ENCODE measurements around the gene KCNT1.

Gene KCNT1

DNA sequence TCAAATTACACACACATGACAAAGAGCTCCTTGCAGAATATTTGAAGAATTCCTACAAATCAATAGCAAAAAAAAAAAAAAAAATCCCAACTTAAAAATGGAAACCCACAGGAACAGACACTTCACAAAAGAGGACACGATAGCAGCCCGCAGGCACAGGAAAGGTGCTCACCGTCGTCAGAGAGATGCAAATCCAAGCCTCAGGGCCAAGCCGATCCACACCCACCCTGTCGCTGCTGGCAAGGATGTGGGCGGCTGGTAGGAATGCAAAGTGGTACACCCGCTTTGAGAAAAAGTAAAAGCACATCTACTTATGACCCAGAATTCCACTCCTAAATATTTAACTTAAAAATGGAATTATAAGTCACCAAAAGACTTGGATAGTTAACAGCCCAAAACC lies 28.0 kb upstream of the KCNT1 start:
- DNase-seq: no peak

DNA sequence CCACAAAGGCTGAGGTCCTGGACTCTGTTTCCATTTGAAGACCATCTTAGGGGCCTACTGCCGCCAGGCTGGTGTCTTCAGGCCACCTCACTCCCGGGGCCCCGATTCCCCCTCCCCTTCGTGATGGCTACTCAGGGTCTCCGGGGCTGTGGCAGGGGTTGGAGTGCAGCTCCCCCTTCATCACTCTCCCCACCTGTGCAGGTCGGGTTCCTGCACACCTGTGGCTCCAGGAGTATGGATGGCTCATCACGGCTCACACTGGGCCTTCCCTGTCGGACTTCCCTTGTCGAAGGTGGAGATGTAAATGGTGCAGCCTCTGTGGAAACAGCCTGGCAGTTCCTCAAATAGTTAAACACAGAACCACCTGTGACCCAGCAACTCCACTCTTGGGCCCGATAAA lies 27.0 kb upstream of the KCNT1 start:
- no peak for DNase-seq

DNA sequence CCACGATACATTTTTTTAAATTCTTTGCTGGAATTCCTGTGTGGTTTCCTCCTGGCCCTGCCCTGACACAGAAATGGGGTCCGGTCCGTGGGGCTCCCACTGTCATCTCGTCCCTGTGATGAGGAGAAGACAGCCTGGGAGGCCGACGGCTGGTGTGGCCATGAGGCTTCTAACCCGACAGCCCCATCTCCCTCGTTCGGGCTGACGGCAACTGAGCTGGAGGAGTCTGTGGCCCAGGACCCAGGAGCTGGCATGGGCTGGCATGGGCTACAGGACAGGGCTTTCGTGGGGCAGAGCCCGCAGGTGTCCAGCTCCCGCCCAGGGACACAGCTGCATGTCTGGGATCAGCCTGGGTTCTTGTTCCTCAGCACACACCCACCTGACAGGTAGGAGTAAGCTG lies 25.1 kb upstream of the KCNT1 start:
- no peak for DNase-seq

DNA sequence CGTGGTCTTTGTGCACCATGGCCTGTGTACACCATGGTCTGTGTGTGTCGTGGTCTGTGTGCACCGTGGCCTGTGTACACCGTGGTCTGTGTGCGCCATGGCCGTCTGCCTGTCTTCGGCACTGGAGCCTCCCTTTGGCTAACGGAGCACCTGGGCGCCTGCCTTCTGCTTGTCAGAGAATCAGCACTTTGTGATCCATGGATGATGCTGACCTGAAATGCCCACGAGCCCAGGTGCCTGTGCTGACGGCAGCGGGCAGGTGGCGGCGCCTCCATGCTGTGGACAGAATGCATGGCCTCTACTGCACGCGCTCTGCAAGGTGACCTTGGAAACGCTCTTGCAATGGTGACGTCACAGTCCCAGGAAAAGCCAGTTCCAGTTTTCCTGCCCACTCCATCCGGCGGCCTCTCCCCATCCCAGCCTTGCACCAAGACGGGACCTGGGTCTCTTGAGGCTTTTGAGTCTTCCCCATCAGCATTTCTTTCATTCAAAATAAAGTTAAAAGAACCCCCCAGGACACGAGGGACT lies 24.3 kb upstream of the KCNT1 start:
- DNase-seq: no peak

DNA sequence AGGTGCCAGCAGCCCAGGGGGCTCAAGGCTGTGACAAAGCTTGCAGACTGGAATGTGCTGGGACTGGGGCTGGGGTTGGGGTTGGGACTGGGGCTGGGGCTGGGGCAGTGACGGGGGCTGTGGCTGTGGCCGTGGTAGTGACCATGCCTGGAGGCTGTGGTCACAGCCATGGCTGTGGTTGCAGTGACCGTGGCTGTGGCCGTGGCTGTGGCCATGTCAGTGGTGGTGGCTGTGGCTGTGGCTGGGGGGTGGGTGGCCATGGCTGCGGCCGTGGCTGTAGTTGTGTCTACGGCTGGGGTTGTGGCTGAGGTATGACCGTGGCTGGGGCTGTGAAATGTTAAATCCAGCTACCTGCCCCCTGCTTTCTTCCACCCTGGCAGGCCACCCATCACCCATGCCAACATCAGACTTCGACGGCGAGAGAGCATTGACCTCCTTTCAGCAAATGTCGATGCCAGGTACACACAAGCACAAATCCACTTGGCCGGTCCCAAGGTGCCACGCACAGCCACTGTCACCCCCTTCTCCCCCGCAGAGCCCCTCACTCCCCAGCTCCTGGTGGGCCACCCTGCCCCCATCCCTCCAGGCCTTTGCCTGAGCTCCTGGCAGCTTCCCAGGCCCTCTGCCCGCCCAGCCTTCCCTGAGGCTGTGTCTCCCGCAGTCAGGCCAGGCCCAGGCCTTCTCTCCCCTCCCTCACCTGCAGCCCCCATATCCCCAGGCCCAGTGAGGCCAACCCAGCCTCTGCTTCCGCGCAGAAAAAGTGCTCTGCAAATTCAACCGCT lies 23.6 kb upstream of the KCNT1 start:
- DNase-seq: no peak

DNA sequence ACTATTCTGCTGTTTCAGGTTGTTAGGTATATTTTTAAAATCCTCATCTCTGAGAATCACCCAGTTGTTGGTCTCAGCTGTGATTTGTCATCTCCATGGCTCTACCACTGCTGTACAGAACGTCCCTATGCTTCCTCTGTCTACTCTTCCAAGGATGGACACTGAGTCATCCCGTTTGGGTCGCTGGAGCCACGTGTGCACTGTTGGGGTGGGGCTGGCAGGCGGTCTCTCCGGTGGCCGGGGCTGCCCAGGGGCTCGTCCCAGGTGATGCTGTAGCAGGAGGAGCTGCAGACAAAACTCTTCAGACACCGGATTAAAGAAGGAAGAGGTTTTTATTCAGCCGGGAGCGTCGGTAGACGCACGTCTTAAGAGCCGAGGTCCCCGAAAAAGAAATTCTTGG lies 21.9 kb upstream of the KCNT1 start:
- no peak for DNase-seq

DNA sequence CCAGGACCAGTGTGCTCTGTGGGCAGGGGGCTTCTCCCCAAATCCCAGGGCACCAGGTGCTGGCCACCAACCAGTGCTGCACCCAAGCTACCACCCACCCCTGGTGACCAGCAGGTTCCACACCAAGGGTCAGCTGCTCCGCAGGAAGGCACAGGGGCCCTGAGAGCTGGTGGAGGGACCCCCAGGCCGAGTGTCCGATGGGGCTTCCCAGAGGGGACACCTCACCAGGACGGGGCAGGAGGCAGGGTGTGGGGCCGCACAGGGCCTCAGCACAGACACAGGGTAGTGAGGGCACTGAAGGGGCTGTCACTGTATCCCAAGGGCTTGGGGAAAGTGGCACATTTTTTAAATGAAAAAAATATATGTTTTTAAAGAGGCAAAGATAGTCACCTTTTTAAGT lies 20.8 kb upstream of the KCNT1 start:
- DNase-seq: no peak

DNA sequence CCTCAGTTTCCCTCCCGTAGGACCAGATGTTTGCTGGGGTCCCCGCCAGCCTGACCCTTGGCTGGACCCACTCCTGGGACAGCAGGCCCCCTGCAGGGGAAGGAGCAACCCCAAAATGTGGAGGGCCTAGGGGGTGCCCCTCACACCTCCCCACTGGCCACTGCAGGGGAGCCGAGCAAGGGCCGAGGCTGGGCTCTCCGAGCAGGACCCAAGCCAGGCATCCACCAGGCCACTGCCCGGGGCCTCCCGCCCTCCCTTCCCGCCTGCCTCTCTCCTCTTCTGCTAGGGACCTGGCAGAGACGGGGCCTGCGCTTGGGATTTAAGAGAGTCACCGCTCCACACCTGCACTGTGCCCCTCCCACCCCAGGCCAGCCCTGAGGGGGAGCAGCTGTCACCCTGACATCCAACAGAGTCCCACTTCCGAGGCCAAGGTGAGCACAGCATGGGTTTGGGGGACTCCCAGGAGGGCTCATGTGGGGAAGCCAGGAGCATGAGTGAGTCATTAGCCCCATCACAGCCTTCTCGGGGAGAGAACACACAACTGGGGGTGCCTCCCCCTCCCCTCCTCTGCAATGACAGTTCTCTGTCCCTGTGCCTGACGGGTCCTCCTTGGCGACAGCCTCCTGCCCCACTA lies 18.5 kb upstream of the KCNT1 start:
- DNase-seq: no peak

DNA sequence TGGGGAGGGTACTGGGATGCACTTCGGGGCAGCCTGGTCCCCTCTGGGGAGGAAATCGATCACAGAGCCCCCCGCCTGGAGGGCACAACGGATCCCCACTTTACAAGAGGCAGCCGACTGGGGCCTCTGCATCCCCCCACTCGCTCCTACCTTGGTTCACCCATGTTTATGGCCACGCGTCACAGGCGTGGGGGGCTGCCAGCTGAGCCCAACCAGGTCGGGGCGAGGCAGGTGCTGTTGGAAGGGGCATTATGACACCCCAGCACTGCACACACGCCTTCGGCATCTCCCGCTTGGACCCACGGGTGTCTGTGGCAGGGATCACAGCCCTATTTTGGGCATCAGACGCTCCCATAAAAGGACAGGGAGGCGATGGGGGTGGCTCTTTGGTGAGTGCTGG lies 17.3 kb upstream of the KCNT1 start:
- no peak for DNase-seq

DNA sequence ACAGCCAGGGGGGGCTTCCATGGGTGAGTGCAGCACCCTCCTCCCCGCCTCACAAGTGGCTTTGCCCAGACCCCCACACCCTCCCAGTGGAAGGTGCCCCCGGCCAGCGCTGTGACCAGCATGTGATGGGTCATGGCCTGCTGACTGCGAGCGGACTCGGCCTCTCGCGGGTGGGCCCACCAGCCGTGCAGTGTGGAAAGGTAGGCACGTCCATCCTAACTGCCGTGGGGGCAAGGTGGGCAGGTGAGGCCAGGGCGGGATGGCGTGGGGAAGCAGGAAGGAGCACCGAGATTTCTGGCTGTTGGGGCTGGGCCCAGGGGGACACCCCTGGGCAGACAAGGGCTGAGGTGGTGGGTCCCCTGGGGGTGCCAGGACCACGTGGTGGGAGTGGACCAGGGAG lies 14.8 kb upstream of the KCNT1 start:
- DNase-seq: no peak

DNA sequence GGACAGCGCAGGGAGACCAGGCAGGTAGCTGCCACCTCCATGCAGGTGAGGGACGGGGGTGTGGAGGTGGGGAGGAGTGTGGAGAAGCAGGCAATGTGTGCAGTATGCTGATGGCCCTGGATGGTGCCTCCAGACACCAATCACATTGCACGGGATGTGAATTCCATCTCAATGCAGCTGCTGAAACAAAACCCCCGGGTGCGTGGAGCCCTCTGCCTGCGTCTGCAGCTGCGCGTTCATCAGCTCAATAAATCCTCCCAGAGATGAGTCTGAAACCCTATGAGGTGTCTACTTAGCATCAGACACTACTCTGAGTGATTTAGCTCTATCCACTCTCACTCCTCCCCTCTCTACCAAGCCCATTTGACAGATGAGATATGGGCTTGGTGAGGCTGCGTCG lies 13.0 kb upstream of the KCNT1 start:
- DNase-seq: no peak

DNA sequence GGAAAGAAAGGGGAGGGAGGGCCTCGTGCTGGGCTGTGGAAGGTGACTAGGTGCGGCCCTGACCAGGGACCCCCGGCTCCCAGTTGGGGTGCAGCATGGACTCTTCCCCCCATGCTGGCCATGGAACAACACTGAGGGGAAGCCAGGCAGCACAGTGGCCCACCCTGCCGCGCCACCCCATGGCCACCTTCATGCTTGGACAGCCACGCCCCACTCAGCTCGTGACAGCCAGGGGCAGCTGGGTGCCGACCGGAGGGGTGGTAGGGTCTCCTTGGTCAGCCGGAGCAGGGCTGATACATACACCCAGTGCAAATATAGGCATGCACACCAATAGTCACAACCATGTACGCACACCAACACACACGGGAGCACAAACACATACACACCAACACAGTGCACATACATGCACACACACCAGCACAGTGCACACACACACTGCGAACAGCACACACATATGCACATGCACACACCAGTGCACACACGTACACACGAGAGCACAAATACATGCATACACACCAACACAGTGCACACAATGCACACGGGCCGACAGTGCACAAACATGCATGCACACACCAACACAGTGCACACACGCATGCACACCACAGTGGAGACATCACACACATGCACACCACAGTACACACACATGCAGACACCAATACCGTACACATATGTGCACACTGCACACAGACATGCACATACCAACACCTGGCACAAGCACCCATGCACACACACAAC lies 11.0 kb upstream of the KCNT1 start:
- DNase-seq: no peak

DNA sequence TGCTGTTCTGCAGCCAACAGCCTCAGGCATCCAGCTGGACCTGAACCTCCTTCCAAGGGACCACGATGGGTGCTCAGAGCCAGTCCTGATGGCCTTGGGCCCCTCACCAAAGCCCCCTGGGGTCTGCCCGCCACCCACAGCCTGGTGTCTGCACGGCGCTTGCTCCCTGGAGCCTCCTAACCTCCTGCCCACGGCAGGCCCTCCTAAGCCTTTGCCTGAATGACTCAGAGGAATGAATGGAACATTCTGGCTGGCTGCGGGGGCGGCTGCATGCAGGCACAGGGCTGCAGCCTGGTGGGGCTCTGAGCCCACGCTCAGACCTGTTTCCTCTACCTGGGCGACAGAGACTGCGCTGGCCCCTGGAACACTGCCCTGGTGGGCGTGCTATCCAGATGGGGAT lies 9.6 kb upstream of the KCNT1 start:
- DNase-seq: no peak

DNA sequence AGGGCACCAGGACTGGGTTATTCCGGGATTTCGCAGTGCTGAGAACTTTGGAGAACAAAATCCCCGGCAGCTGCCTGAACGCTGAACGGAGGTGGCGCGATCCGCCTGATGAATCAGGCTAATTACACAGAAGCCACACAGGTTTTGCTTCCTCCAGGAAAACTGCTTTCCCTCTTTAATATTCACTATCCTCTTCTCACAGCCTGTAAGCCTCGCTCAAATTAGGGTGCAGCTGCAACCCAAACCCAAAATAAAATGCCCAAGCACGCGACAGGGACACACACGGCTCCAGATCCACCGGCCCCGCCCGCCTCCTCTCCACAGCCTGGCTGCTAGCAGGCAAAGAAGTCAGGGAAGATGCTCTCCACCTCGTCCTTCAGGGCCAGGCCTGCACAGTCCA lies 8.7 kb upstream of the KCNT1 start:
- no peak for DNase-seq

DNA sequence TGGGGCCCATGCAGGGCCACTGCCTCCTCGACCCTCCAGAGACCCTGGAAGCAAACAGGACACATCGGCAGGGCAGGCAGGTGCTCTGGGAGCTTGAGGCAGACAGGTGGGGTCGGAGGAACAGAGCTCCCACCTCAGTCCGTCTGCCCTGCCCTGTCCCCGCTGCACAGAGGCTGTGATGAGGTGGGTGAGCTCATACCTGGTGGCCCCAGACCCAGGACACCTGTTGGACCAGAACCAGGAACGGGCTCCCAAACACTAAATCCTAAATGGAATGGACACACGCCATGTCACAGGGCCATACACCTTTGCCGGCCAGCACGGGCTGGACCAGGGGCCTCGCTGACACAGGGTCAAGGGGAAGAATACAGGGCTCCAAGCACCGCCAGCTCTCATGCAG lies 8.2 kb upstream of the KCNT1 start:
- no peak for DNase-seq

DNA sequence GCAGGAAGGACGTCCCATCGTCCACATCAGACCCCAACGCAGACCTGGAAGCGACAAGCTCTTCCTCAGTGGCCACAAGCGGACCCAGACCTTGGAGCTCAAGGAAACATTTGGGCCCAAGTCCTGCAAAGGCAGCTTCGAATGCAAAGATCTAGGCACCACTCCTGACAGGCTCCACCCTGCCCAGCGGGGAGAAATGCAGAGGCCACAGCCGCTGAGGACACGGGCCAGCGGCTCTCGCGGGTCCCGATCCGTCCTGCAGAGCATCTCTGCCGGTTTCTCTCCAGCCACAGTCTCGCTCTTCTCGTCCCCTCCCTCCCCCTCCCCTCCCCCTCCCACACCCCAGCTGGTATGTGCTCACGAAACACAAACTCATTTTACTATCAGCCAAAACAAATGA lies 7.6 kb upstream of the KCNT1 start:
- DNase-seq: no peak

DNA sequence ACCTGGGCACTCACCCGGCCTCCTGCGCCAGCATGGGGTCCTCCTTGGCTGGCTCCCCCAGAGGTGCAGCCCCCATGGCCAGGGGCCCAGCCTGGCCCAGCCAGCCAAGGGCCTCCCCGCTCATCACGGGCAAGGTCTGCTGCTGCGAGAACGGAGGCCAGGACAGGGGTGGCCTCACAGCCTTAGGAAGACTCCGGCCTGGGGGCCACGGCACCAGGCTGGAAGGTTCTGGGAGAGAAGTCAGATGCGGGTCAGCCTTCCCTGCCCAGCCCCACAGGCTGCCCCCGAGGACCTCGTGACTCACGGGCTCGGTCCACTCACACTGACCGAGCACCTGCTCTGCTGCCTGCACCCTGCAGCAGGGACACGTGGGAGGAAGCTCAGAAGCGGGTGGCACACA lies 6.9 kb upstream of the KCNT1 start:
- no peak for DNase-seq

DNA sequence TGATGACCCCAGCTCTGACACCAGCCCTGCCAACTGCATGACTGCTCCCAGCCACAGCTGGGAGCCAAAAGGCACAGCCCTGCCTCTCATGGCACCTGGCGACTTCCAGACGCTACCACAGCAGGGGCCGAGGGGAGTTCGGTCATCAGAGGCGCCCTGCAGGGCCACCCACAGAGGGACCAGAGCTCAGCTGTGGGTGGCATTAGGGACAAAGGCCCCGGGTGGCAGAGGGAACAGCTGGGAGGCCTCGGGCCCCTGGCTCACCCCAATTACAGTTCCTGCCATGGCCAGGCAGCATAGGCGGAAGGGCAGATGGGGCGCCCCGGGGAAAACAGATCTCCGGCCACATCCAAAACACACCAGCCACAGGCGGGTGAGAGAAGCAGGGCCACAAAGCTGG lies 6.3 kb upstream of the KCNT1 start:
- DNase-seq: no peak

DNA sequence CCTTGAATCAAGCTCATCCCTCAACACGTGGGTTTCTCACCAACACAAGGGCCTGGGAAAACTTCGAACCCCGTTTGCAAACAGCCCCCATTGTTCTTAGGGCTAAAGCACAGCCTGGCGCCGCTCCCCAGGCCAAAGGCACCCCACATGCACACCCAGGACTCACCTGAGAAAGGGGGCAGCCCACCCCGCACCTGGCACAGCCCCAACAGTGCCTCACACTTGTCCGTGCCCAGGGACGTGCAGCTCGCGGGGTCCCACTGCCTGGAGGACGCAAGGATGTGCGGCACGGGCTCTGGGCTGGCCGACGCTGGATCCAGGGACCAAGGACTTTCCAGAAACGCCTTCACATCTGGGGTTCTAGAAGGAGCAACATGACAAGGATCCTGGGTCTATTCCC lies 5.5 kb upstream of the KCNT1 start:
- DNase-seq: no peak

DNA sequence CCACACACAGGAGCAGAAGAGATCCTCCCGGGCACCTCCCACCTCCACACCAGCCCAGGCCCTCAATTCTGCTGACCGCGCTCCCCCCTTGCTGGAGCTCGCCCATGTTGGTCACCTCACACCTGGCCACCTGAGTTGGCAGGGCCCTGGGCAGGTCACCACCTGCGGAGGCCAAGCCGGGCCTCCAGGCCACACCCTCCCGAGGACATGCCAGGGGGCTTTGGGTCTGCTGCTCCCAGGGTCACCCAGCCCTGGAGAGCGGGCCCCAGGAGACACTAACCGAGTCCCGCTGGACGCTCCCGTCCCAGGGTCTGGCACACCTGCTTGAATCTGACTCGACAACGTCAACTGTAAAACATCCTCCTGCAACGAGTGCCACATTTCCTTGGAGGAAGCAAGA lies 4.8 kb upstream of the KCNT1 start:
- no peak for DNase-seq

DNA sequence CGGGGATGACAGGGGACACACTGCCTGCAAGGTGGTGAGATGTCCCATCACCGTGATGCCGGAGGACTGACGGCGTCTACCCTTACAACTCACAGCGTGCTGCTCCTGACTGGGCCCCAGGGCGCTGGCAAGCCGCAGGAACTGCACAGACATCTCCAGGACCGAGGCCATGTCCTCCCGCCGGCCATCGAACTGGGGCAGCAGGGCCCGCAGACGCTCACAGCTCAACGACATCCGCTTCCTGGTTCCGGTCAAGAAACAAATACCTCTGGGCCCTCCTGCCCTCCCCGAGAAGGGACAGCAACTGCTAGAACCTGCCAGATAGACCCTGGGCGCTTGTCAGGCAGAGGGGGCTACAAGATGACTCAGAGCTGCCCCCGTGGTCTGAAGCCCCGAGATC lies 3.7 kb upstream of the KCNT1 start:
- no peak for DNase-seq

DNA sequence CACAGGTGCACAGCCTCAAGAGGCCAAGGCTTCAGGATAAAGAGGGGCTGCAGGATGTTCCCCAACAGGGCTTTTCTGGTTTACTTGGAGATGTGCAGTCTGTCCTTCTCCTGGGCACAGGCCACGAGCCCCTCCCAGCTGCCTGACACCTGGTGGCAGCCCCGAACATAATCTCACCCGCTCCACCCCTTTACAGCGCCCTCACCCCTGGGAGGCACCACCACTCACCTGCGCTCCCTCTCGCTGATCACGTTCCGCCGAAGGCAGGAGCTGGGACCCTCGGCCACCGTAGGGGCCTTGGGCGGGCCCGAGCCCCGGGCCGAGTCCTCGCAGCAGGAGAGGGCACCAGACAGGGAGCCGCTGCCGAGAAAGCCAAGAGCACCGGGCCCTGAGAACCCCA lies 3.2 kb upstream of the KCNT1 start:
- no peak for DNase-seq

DNA sequence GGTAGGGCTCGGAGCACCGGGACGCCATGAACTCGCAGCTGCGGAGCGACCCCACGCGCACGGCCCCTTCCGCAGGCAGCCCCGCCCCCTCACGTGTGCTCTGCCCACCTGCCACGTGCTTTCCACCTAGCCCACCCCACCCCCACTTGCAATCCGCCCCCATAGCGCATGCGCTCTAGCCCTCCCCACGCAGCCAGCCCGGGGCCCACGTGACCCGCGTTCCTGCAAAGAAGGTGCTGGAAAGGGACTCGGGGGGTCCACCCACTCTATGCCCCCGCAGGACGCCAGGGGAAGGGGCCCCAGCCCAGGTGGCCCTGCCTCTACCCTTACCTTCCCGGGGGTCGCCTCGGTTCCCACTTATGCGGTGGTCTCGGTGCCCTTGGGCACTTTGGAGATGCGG lies 2.5 kb upstream of the KCNT1 start, which contains the start of gene SOHLH1:
Gene SOHLH1 (minus strand): TSS at position 42 of the 400 bp plus-strand sequence. CDS start 14 bp downstream, at position 28.
- no peak for DNase-seq

DNA sequence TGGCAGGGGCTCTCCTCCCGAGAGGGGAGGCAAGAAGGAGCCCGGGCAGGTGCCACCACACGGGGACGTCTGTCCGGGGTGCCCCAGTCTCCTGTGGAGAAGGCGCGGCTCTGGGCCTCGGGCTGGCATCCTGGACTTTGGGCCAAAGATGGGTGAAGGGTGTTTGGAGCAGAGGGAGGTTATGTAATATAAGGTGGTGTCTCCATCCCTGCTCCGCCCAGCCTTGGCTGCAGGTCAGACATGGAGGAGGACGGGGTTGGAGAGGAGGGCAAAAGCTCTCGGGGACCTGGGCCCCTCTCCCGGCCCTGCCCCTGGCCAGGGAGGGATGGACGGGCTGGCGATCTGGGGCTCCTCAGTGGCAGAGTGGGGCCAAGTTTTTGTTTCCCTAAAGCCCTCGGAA lies 1.5 kb upstream of the KCNT1 start:
- DNase-seq: no peak
